Gastrocnemius medialis (tissue), 4 donors: ENCODE measurements around the gene TWIST2. TPM values are rescaled to one million over a fixed set of nuclear protein-coding genes. Genes with fewer than 3 reads are reported as not detected.
A peak's percentile ranks its signal among the peaks of the same experiment; 100 is the strongest.

Experiments
- ATAC-seq, 2 donors: fragments of 150-250 bp; one replicate each; pipeline ENCODE4 v1.9.1; 2016
- DNase-seq, 2 donors: peaks; one replicate each; pipeline ENCODE4 v3.0.0-alpha.2; 2019
- H3K27ac ChIP-seq, 4 donors: fragments of 200-600 bp; sonication (generic); 1 replicate in 1 of 4; 2 replicates in 3 of 4; pipeline ENCODE4 v1.5.1; 2016 to 2018; ENCODE audit warnings: mild to moderate bottlenecking in 2 of 4, moderate library complexity in 1 of 4
- H3K27me3 ChIP-seq, 3 donors: fragments of 200-600 bp; sonication (generic) in 2 of 3; 1 replicate in 1 of 3; 2 replicates in 2 of 3; pipeline versions ENCODE4 v1.5.1 to v1.6.0; 2016 to 2019; ENCODE audit warnings: mild to moderate bottlenecking in 1 of 3, moderate library complexity in 1 of 3
- H3K36me3 ChIP-seq, 2 donors: fragments of 200-600 bp; sonication (generic) in 1 of 2; one replicate each; pipeline ENCODE4 v1.5.1; 2017 to 2018
- H3K4me1 ChIP-seq, 2 donors: fragments of 200-600 bp; sonication (generic) in 1 of 2; one replicate each; pipeline ENCODE4 v1.5.1; 2016 to 2017; ENCODE audit warnings: mild to moderate bottlenecking in 2 of 2
- H3K4me3 ChIP-seq, 4 donors: fragments of 200-600 bp; sonication (generic) in 3 of 4; 1 replicate in 1 of 4; 2 replicates in 3 of 4; pipeline ENCODE4 v1.5.1; 2016 to 2019; ENCODE audit warnings: mild to moderate bottlenecking in 2 of 4
- H3K9me3 ChIP-seq, 3 donors: fragments of 200-600 bp; sonication (generic) in 2 of 3; 1 replicate in 1 of 3; 2 replicates in 2 of 3; pipeline ENCODE4 v1.5.1; 2016 to 2019
- CTCF ChIP-seq, 5 experiments: fragments of 450-650 bp in 3 of 5; fragments of 200-600 bp in 2 of 5; sonication (generic) in 2 of 5; IDR thresholded peaks in 4 of 5; conservative IDR thresholded peaks in 1 of 5; 1 replicate in 4 of 5; 2 replicates in 1 of 5; pipeline ENCODE4 v1.5.1; 2016 to 2019; ENCODE audit warnings: antibody characterized with exemption in 5 of 5, mild to moderate bottlenecking in 3 of 5, moderate library complexity in 3 of 5
- POLR2A ChIP-seq, 2 donors: fragments of 450-650 bp; IDR thresholded peaks; one replicate each; pipeline ENCODE4 v1.6.1; 2017; ENCODE audit warnings: antibody characterized with exemption in 2 of 2, mild to moderate bottlenecking in 2 of 2, moderate library complexity in 2 of 2
- in situ Hi-C, 4 donors: fragments of 200-750 bp; cut with MboI; loops; one replicate each; pipeline versions ENCODE4 v1.15.0 to v1.8.0; 2017; ENCODE audit warnings: low sequenced_read_pairs in 4 of 4
- intact Hi-C: fragments of 100-400 bp; cut with DNase I; formaldehyde crosslinking; loops from one replicate; pipeline ENCODE4 v1.15.1; 2023; ENCODE audit warnings: low total_unique reads
- total RNA-seq, 4 donors: library from RNA; depleted of rRNA; stranded (reverse); fragments of >200 nt; gene quantifications; one replicate each; pipeline versions ENCODE4 v1.1.0 to v1.2.3, GENCODE V29; 2016

Gene TWIST2
- total RNA-seq, 4 donors from 2014 or later = 1.9 to 9.3 (median 2.2) TPM

- TF ChIP-seq CTCF (IDR thresholded peaks at IDR 0.05 in 4 of 5, conservative IDR thresholded peaks at IDR 0.05 in 1 of 5) (no peak), POLR2A (IDR thresholded peaks at IDR 0.05) (no peak)
- DNase-seq (no peak), ATAC-seq (no peak)
- H3K9me3 ChIP-seq = no peaks in the 10 kb centered on the region
- no peak overlapping the region for H3K27ac ChIP-seq
- H3K27me3 ChIP-seq = peaks cover 0 to 10% (median 0%) of the 10 kb centered on the region in 3 donors
- peaks cover 0 to 4% of the 10 kb centered on the region in 2 donors for H3K4me1 ChIP-seq
- intact Hi-C loops = no loop called here
- H3K4me3 ChIP-seq = no peak overlapping the region
- no peaks in the 10 kb centered on the region for H3K36me3 ChIP-seq
- in situ Hi-C loops = no loop called here
Observed at GRCh38 chr2:238862701-238863100, 14.8 kb downstream of the TWIST2 start.

GRCh38 chr2:238863231-238863630 is 15.3 kb downstream of the TWIST2 start:
- peaks cover 0 to 5% of the 10 kb centered on the region in 2 donors for H3K4me1 ChIP-seq
- H3K36me3 ChIP-seq = no peaks in the 10 kb centered on the region
- in situ Hi-C loops (no loop called here), intact Hi-C loops (no loop called here)
- H3K27me3 ChIP-seq = peaks cover 0 to 8% (median 0%) of the 10 kb centered on the region in 3 donors
- no peak for TF ChIP-seq POLR2A (IDR thresholded peaks at IDR 0.05)
- TF ChIP-seq CTCF (IDR thresholded peaks at IDR 0.05 in 4 of 5, conservative IDR thresholded peaks at IDR 0.05 in 1 of 5) = no peak
- DNase-seq (no peak), ATAC-seq (no peak)
- peak overlapping the region in 2 of 4 donors; percentile 64 to 65 for H3K27ac ChIP-seq
- H3K4me3 ChIP-seq = no peak overlapping the region
- no peaks in the 10 kb centered on the region for H3K9me3 ChIP-seq

- no peak overlapping the region for H3K4me3 ChIP-seq
- no peak for TF ChIP-seq CTCF (IDR thresholded peaks at IDR 0.05 in 4 of 5, conservative IDR thresholded peaks at IDR 0.05 in 1 of 5)
- TF ChIP-seq POLR2A (IDR thresholded peaks at IDR 0.05) = no peak
- H3K9me3 ChIP-seq = no peaks in the 10 kb centered on the region
- H3K4me1 ChIP-seq = peaks cover 2 to 11% of the 10 kb centered on the region in 2 donors
- peak overlapping the region; percentile 17 to 65 (median 49) for H3K27ac ChIP-seq
- H3K36me3 ChIP-seq = no peaks in the 10 kb centered on the region
- intact Hi-C loops = no loop called here
- in situ Hi-C loops = no loop called here
- ATAC-seq (no peak), DNase-seq (no peak)
- peaks cover 0 to 6% (median 0%) of the 10 kb centered on the region in 3 donors for H3K27me3 ChIP-seq
Observed at GRCh38 chr2:238863749-238864206, 15.9 kb downstream of the TWIST2 start.

GRCh38 chr2:238864207-238865014 is 16.5 kb downstream of the TWIST2 start:
- peak; percentile 81 to 84 for ATAC-seq

More at GRCh38 chr2:238864207-238865014, 16.5 kb downstream of the TWIST2 start:
- in situ Hi-C loops = no loop called here
- peak; percentile 73 to 77 for DNase-seq
- H3K4me1 ChIP-seq = peaks cover 4 to 15% of the 10 kb centered on the region in 2 donors
- TF ChIP-seq POLR2A (IDR thresholded peaks at IDR 0.05) = no peak
- no peak for TF ChIP-seq CTCF (IDR thresholded peaks at IDR 0.05 in 4 of 5, conservative IDR thresholded peaks at IDR 0.05 in 1 of 5)
- no peak overlapping the region for H3K4me3 ChIP-seq
- H3K27me3 ChIP-seq = peaks cover 0 to 6% (median 0%) of the 10 kb centered on the region in 3 donors
- H3K36me3 ChIP-seq = no peaks in the 10 kb centered on the region
- intact Hi-C loops = no loop called here
- peak overlapping the region; percentile 45 to 65 (median 59) for H3K27ac ChIP-seq
- no peaks in the 10 kb centered on the region for H3K9me3 ChIP-seq
